Superior temporal gyrus (tissue), 1 donor: ENCODE results near the gene NFAT5.

Source experiments
- DNase-seq: peaks from one replicate; pipeline ENCODE4 v3.0.0-alpha.2; 2016; ENCODE audit errors: extremely low spot score

NFAT5 gene

DNA sequence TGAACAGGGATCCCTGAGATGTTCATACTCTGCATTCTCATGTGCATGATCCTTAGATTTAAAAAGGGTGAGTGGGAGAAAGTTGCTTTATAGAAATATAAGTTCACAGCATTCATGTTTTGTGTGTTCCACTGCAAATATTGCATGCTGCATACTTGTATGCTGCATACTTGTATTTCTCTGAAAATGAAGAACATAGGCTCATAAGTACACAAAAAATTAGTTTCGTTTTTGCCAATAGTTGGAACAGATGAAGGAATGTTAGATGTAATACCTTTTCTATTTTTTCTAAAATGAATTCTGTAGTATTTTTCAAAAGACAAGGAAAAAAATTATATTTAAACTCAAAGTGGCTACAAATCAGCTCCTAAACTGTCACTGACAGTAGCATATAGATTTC, 79.0 kb downstream of the NFAT5 start:
- no peak for DNase-seq

DNA sequence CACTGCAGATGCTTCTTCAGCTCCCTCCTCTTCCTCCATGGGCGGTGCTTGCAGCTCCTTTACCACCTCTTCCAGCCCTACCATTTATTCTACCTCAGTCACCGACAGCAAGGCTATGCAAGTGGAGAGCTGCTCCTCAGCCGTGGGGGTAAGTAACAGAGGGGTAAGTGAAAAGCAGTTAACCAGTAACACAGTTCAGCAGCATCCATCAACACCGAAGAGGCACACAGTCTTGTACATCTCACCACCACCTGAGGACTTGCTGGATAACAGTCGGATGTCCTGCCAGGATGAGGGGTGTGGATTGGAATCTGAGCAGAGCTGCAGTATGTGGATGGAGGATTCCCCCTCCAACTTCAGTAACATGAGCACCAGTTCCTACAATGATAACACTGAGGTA, 81.3 kb downstream of the NFAT5 start:
- DNase-seq, result no peak

DNA sequence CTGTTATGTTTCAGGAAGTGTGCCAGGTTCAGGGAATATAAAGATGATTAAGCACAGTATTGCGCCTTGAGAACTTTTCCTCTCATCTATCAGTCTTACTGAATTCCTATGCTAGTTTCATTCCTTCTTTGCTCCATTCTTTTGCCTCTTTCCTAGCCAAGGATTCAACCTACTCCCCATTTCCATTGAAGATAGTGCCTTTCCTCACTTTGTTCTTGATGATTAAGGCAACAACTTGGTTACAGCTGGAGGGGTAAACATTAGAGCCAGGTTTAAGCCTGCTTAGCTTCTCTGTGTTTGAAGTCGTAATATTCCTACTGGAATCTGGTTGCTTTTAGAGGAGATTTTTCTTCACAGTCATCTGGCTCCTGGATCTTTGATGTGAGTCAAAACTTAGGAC, 85.5 kb downstream of the NFAT5 start:
- DNase-seq, result no peak

DNA sequence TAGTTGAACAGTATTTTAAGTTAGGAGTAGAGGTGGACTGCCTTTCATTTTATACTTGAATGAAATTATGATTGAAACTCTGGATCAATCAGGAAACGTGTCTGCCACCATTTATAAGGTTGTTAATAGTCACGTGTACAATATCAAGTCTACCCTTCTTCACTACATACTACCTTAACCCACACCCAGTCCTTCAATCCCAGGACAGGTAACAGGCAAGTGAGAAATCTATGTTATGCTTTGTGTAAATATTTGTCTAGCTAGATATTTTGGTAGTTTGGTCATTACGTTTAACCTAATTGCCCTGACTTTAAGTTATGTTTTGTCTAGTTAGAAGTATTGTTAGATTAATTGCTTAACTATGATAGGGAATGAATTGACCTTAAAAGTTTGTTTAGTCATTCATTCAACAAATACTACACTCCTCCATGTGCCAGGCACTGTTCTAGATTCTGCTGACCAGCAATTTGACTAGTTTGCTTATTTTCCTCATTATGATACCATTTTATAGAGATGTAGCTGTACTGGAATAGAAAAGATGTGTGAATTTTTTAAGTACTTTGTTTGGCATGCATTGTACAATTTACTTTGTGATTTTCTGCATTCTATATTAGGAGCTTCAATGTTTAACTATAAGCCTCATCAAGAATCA, 88.6 kb downstream of the NFAT5 start:
- no peak for DNase-seq

DNA sequence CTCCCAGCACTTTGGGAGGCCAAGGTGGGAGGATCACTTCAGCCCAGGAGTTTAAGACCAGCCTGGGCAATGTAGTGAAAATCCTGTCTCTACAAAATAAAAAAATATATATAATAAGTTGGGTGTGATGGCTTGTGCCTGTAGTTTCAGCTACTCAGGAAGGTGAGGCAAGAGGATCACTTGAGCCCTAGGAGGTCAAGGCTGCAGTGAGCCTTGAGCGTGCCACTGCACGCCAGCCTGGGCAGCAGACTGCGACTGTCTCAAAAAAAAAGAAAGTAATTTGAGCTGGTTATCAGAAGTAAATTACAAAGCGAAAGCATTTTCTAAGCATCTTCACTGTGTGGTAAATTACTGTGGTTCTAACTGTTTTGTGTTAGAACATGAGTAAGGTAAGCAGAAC, 94.4 kb downstream of the NFAT5 start:
- DNase-seq, result no peak

DNA sequence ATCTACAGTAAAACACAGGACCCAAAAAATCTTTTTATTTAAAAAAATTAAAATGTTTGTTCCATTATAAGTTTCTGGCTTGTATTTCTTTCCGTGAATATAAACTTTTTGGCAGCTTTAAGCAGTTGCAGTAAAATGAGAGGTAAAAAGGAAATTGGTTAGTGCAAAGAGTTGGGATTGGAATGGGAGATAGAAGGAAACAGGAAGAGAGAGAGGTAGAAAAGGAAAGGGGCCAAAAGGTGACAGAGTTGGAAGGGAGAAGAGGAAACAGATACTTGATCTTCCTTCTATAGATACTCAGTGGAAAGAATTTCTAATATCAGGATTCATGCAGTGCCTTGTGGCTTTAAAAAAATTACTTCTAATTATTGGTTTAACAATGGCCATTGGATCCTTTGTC, 97.1 kb downstream of the NFAT5 start:
- no peak for DNase-seq

DNA sequence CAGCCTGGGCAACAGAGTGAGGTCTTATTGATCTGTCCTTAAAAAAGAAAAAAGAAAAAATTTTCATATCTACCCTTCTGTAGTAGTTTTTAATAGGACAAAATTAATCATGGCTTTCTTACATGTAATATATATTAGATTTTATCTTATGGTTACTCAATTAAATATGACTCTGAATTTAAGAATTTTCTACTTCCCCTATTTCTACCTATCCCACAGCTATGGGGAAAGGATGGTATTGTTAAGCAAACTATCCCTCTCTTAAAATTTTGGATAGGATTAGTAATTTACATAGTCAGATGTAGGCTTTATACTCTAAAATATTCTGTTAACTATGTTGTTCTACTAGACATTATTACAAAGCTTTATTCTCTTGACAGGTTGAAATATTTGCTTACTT, 98.1 kb downstream of the NFAT5 start:
- no peak for DNase-seq

DNA sequence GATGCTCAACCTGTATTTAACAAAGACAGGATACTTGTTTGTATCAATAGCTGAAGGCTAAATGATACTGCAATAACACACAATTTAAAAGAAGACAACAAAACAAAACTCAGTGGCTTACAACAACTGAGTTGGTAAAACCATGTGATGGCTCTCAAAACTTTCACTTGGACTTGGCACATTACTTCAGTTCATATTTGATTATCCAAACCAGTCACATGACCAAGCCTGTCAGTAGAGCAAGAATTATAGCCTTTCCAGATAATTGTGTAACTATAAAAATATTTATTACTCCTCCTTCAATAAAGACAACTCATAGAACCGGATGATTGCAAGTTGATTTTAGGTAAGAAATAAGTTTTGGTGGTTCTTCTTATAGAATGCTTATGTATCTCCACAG, 103.8 kb downstream of the NFAT5 start:
- DNase-seq, result no peak

DNA sequence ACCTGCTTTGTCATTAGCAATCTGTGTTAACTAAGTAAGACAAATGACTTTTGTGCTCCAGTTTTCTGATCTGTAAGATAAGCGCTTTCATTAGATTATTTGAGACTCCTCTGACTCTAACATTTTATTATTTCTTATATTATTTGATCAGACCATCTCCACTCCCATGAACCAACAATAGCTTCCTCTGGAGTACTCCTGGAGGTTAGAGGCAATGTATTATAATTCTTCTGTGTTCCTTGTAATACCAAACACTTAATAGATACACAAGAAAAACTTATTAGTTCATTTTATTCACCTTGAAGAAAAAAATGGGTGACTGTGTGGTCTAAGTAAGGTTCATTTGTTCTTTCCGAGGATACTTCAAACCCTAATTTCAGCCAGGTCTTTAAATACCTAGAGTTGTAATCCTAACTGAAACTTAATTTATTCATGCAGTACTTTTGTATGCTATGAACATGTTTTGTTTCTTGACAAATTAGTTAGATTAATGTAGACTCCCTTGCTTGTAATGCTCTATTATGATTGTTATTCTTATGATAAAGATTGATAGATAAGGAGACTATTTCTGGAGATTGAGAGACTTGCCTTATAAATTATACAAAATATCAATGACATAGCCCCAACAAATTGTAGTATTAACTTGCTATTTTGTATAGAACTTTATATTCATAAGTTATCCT, 106.7 kb downstream of the NFAT5 start:
- no peak for DNase-seq

DNA sequence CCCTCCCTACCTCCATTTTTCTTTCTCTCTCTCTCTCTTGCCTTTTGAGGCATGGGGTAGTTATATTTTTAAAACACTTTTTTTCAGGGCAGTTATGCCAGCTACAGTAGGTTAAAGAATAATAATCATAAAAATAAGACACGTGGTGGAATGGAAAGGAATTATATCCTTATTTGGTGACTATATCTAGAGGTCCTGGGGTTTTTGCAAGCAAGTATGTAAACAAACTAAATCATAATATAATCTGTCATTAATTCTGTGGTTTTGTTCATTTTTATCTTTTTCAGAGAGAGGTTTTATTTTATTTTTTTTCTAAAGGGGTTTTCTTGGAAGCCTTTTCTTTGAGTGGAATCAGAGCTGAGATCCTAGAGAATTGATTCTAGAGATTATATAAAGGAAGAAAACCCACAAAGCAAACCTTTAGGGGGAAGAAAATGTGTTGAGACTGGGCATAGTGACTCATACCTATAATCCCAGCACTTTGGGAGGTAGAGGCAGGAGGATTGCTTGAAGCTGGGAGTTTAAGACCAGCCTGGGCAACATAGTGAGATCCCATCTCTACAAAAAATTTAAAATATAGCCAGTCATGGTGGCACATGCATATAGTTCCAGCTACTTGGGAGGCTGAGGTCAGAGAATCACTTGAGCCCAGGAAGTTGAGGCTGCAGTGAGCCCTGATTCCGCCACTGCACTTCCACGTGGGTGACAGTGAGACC, 107.4 kb downstream of the NFAT5 start:
- DNase-seq, result no peak

DNA sequence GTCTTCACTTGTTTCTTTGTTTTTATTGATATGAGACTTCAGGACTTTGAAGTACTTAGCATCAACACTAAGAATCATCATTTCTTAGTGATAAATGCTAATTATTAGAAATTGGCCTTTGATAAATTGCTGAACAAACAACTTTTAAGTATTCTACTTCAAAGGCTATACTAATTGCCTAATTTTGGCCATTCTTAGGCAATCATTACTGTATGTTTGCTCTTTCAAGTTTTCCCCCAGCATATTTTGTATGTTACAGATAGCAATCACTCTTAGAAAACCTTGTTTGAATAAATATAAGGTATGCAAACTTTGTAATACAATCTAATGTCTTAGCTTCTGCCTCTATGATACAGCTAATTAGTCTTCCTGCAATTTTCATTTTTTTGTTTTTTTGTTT, 114.6 kb downstream of the NFAT5 start:
- DNase-seq, result no peak

DNA sequence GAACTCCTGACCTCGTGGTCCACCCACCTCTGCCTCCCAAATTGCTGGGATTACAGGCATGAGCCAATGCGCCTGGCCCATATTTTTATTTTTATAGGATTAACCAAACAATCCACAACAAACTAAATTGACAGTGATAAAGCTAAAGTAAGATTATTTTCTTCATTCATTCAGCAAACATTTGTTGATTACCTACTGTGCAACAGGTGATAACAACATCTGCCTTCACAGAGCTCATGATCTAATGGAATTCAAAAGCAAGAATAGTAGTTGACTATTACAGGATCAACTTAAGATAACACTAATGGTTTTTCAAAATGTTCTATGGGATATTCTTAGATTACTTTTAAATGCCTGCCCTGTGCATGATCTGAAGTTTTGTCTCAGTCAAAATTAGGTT, 122.8 kb downstream of the NFAT5 start:
- no peak for DNase-seq

DNA sequence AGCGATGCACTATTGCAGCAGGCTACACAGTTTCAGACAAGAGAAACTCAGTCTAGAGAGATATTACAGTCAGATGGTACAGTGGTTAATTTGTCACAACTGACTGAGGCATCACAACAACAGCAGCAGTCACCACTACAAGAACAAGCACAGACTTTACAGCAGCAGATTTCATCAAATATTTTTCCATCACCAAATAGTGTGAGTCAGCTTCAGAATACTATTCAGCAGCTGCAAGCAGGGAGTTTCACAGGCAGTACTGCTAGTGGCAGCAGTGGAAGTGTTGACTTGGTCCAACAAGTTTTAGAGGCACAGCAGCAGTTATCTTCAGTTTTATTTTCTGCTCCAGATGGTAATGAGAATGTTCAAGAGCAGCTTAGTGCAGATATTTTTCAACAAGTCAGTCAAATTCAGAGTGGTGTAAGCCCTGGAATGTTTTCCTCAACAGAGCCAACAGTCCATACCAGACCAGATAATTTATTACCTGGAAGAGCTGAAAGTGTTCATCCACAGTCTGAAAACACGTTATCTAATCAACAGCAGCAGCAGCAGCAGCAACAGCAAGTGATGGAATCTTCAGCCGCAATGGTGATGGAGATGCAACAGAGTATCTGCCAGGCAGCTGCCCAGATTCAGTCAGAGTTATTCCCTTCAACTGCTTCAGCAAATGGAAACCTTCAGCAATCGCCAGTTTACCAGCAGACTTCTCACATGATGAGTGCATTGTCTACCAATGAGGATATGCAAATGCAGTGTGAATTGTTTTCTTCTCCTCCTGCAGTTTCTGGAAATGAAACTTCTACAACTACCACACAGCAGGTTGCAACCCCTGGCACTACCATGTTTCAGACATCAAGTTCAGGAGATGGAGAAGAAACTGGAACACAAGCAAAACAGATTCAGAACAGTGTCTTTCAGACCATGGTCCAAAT, 126.5 kb downstream of the NFAT5 start:
- DNase-seq, result peak; percentile 40

DNA sequence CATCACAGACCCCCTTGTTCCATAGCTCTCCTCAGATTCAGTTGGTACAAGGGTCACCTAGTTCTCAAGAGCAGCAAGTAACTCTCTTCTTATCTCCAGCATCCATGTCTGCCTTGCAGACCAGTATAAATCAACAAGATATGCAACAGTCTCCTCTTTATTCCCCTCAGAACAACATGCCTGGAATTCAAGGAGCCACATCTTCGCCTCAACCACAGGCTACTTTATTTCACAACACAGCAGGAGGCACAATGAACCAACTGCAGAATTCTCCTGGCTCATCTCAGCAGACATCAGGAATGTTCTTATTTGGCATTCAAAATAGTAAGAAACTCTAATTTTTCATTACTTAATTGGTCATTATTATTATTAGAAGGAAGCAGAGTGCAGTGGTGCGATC, 128.2 kb downstream of the NFAT5 start:
- DNase-seq, result no peak

DNA sequence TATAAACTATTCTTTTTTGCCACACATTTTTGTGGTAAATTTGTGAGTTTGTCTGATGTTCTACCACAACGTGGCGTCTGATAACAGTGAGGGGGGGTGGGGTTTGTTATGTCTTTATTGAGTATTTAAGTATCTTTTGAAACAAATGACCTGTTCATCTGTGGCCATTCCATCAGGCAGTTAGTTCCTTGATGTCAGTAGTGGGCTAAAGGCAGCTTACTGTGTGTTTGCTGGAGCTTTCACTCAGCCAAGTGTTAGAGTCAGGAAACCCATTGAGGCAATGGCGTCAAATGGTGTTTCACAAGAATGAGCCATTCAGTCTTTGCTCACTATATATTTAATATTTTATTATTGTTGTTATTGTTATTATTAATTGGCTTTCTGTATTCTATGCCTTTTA, 132.6 kb downstream of the NFAT5 start:
- DNase-seq, result no peak

DNA sequence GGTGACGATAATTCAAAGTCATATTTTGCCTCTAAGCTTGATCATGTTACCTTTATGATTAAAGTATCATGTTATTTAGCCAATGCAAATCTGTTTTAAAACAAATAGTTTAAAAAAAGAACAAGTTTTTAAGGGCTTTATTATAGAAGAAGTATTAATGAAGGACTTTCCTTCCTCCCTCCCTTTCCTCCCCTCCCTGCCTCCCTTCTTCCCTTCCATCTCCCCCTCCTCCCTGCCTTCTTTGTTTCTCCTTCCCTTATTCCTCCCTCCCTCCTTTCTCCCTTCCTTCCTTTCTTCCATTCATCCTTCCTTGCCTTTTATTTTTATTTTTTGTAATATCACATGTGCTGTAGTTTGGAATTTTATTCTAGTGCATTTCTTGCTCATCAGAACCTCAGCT, 134.1 kb downstream of the NFAT5 start:
- DNase-seq, result no peak

DNA sequence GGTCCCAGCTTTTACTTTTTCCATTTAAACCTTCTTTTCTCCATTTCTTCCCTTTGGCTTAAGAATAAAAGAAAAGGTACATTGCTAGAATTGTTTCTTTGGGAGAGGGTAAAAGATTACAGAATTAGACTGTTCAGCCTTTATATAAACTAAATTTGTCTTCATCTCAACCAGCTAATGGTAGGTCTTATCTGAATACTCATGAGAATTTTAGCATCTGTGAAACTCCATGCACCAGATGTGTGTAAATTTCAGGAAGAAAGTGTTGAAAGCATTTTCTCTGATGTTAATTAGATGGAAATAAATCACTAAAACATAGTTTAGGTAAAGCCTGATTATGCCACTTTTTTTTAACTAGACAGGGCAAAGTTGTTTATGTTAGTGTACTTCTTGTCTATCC, 135.7 kb downstream of the NFAT5 start:
- peak; percentile 7 for DNase-seq

DNA sequence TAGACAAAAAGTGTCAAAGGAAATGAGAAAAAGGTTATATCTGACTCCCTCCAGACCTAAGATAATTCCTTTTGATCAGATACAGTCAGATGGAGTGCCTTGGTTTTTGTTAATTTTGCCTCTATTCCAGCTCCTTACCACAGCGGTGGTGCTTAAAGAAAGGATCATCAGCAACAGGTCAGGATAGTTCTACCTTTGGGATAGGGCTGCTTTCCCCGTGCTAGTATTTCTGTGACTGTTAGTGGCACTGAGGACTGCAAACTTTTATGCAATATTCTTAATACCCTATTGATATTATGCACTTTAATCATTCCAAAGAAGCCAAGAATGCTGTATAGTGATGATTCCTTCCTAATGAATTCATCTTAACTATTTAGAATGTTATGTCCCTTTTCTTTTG, 136.1 kb downstream of the NFAT5 start:
- no peak for DNase-seq

DNA sequence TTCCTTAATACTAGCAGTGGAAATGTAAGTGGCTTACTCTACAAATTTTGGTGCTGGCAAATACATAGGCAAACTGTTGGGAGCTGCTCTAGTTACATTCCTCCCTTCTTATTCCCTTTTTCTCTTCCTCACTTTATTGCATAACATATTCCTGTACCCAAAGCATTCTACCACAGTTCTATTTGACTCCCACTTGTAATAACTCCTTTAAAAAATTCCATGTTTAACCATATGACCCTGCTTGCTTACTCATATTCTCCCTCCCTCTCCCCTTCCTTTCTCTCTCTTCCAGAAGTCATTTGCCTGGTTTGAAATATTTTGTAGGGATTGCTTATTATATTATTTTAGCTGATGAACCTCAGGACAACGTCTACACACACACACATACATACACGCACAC, 137.9 kb downstream of the NFAT5 start:
- DNase-seq, result peak; percentile 6

DNA sequence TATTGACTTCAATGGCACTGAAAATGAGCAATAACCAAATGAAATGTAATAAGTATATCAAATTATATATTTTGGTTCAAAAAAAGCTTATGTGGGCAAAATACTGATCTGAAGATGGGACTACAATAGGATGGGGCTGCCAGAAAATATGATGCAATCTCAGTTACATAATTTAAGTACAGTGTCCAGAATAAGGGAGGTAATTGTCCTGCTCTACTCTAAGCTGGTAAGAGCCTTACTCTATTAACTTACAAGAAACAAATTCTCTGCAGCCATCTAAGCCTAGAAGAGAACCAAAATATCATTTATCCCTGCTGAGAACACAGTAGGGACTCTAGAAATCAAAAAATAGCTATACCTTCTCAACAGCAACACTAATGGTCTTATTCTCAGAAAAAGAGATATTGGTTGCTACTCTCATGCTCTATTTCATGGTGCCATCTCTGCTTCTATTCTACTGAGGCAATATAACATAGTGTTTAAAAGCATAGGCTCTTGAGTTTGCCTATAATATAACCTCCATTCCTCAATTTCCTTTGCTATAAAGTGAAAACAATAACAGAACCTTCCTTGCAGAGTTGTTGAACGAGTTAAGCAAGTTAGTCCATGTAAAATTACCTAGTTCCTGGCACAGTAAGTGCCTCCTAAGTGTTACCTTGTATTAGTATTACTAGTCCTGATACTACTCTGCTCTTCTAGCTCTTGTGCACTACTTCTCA, 140.6 kb downstream of the NFAT5 start:
- DNase-seq, result peak; percentile 12

DNA sequence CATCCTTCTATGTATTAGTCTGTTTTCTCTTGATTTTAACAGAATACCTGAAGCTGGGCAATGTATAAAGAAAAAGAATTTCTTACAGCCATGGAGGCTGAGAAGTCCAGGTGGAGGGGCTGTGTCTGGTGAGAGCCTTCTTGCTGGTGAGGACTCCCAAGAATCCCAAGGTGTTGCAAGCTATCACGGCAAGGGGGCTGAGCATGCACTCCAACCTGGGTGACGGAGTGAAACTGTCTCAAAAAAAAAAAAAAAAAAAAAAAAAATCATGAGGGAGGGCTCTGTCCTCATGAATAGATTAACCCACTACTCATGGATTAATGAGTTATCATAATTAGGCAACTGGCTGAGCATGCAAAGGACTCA, 141.2 kb downstream of the NFAT5 start:
- no peak for DNase-seq
